IMR-90 (cell line): ENCODE data around the gene SIRPD.
"Not testable (repeated sequence)": the region's sequence is repeated elsewhere in the genome, so short reads cannot be mapped to it uniquely, and the experiment has no call there.

ENCODE experiments used
- CTCF ChIP-seq: conservative IDR thresholded peaks from 2 replicates; pipeline ENCODE4 v1.5.1; 2012; ENCODE audit warnings: mild to moderate bottlenecking, low read depth, low read length, improper control_type of control experiment
- MAZ ChIP-seq: IDR thresholded peaks from 2 replicates; pipeline ENCODE4 v1.6.1; 2012; ENCODE audit warnings: low read depth, mild to moderate bottlenecking, low read length, improper control_type of control experiment, moderate library complexity, borderline replicate concordance
- NFE2L2 ChIP-seq: fragments of 150-350 bp; IDR thresholded peaks from 2 replicates; pipeline ENCODE4 v1.6.1; 2016; ENCODE audit warnings: low read depth, mild to moderate bottlenecking, low read length
- POLR2A ChIP-seq: IDR thresholded peaks from 2 replicates; pipeline ENCODE4 v1.6.1; 2012; ENCODE audit warnings: mild to moderate bottlenecking, low read depth, low read length
- RAD21 ChIP-seq: IDR thresholded peaks from 2 replicates; pipeline ENCODE4 v1.6.1; 2012; ENCODE audit warnings: low read length, improper control_type of control experiment
- RFX5 ChIP-seq: IDR thresholded peaks from 2 replicates; pipeline ENCODE4 v1.8.0; 2012; ENCODE audit warnings: low read depth, mild to moderate bottlenecking, low read length, moderate library complexity
- SMC3 ChIP-seq: fragments of 150-350 bp; IDR thresholded peaks from 2 replicates; pipeline ENCODE4 v1.6.1; 2016; ENCODE audit warnings: low read depth, mild to moderate bottlenecking, antibody characterized with exemption, low read length, moderate library complexity
- TF ChIP-seq, protein P1 (sequence below): fragments of 150-350 bp; IDR thresholded peaks from 2 replicates; pipeline ENCODE4 v1.6.1; 2016; ENCODE audit warnings: low read depth, mild to moderate bottlenecking, low read length, moderate library complexity, borderline replicate concordance

GRCh38 chr20:1571583-1571982, 14.1 kb upstream of the SIRPD start:
- TF ChIP-seq CTCF, NFE2L2, RAD21, MAZ, POLR2A, SMC3, RFX5: not testable (repeated sequence)
- TF ChIP-seq, protein P1, sequence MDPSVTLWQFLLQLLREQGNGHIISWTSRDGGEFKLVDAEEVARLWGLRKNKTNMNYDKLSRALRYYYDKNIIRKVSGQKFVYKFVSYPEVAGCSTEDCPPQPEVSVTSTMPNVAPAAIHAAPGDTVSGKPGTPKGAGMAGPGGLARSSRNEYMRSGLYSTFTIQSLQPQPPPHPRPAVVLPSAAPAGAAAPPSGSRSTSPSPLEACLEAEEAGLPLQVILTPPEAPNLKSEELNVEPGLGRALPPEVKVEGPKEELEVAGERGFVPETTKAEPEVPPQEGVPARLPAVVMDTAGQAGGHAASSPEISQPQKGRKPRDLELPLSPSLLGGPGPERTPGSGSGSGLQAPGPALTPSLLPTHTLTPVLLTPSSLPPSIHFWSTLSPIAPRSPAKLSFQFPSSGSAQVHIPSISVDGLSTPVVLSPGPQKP, result not testable (repeated sequence)
